HuH-7.5 (cell line): Measurements from ENCODE around the gene PSMA6.
A peak's percentile ranks its signal among the peaks of the same experiment; 100 is the strongest.
"Not testable (repeated sequence)": the region's sequence is repeated elsewhere in the genome, so short reads cannot be mapped to it uniquely, and the experiment has no call there.

Experiments used
- DNase-seq: peaks from one replicate; pipeline ENCODE4 v3.0.0; 2011; ENCODE audit warnings: low spot score

PSMA6 gene

GRCh38 chr14:35292051-35292769 lies at the start of gene PSMA6:
PSMA6 (plus strand) TSS chr14:35292382; CDS start chr14:35292477, 95 bp downstream.
- DNase-seq, result peak; percentile 65

GRCh38 chr14:35242599-35243311 lies 49.4 kb upstream of the PSMA6 start:
- DNase-seq, result no peak

GRCh38 chr14:35243956-35244355 lies 48.2 kb upstream of the PSMA6 start:
- no peak for DNase-seq

GRCh38 chr14:35244542-35244941 lies 47.6 kb upstream of the PSMA6 start:
- DNase-seq, result no peak

GRCh38 chr14:35245051-35245450 lies 47.1 kb upstream of the PSMA6 start:
- no peak for DNase-seq

- DNase-seq, result no peak
These were observed 44.3 kb upstream of the PSMA6 start for GRCh38 chr14:35247777-35248475.

GRCh38 chr14:35248476-35248788 lies 43.8 kb upstream of the PSMA6 start:
- DNase-seq, result no peak

- DNase-seq, result no peak
These were observed 41.9 kb upstream of the PSMA6 start for GRCh38 chr14:35250319-35250718.

GRCh38 chr14:35252451-35252868 lies 39.7 kb upstream of the PSMA6 start:
- DNase-seq, result no peak

GRCh38 chr14:35253056-35253455 lies 39.1 kb upstream of the PSMA6 start:
- DNase-seq, result not testable (repeated sequence)

GRCh38 chr14:35254034-35254622 lies 38.1 kb upstream of the PSMA6 start:
- not testable (repeated sequence) for DNase-seq

- DNase-seq, result no peak
These were observed 37.4 kb upstream of the PSMA6 start for GRCh38 chr14:35254736-35255135.

- DNase-seq, result no peak
These were observed 36.5 kb upstream of the PSMA6 start for GRCh38 chr14:35255711-35256110.

- no peak for DNase-seq
These were observed 34.4 kb upstream of the PSMA6 start for GRCh38 chr14:35257809-35258208.

- DNase-seq, result no peak
These were observed 33.8 kb upstream of the PSMA6 start for GRCh38 chr14:35258420-35258819.

GRCh38 chr14:35261774-35262173 lies 30.4 kb upstream of the PSMA6 start:
- DNase-seq, result no peak

GRCh38 chr14:35262436-35262835 lies 29.7 kb upstream of the PSMA6 start:
- no peak for DNase-seq

GRCh38 chr14:35268946-35269345 lies 23.2 kb upstream of the PSMA6 start:
- DNase-seq, result no peak

GRCh38 chr14:35274805-35275204 lies 17.4 kb upstream of the PSMA6 start:
- no peak for DNase-seq

GRCh38 chr14:35277179-35277578 lies 15.0 kb upstream of the PSMA6 start:
- no peak for DNase-seq

GRCh38 chr14:35279369-35279768 lies 12.8 kb upstream of the PSMA6 start:
- no peak for DNase-seq

GRCh38 chr14:35281341-35281740 lies 10.8 kb upstream of the PSMA6 start:
- no peak for DNase-seq

- DNase-seq, result no peak
These were observed 7.7 kb upstream of the PSMA6 start for GRCh38 chr14:35284506-35284905.
